GM12878 (cell line): ENCODE measurements around the gene AJM1.

Experiments
- PAX8 ChIP-seq: fragments of 450-650 bp; IDR thresholded peaks from 2 replicates; pipeline ENCODE4 v1.6.1; 2017; ENCODE audit warnings: mild to moderate bottlenecking, moderate library complexity
- POLR2A ChIP-seq: IDR thresholded peaks from 2 replicates; pipeline ENCODE4 v1.6.1; 2011; ENCODE audit warnings: low read depth, mild to moderate bottlenecking, low read length
- POLR2AphosphoS5 ChIP-seq: IDR thresholded peaks from 2 replicates; pipeline ENCODE4 v1.6.1; 2011; ENCODE audit warnings: mild to moderate bottlenecking, low read length, inconsistent platforms
- TF ChIP-seq, protein P1 (sequence below), 3 experiments: IDR thresholded peaks in 2 of 3; conservative IDR thresholded peaks in 1 of 3; 2 replicates each; pipeline ENCODE4 v1.5.1; 2011; ENCODE audit warnings: low read depth in 3 of 3, low read length in 3 of 3, mild to moderate bottlenecking in 3 of 3, control low read depth in 2 of 3, moderate library complexity in 2 of 3, inconsistent platforms in 1 of 3, mixed read lengths in 1 of 3; ENCODE audit not compliant: control insufficient read depth in 2 of 3, insufficient read depth in 1 of 3; ENCODE audit errors: extremely low read depth in 1 of 3
- TF ChIP-seq, protein P2 (sequence below): fragments of 150-350 bp; IDR thresholded peaks from 2 replicates; pipeline ENCODE4 v1.6.1; 2016; ENCODE audit warnings: low read depth, low read length

- TF ChIP-seq, protein P1, sequence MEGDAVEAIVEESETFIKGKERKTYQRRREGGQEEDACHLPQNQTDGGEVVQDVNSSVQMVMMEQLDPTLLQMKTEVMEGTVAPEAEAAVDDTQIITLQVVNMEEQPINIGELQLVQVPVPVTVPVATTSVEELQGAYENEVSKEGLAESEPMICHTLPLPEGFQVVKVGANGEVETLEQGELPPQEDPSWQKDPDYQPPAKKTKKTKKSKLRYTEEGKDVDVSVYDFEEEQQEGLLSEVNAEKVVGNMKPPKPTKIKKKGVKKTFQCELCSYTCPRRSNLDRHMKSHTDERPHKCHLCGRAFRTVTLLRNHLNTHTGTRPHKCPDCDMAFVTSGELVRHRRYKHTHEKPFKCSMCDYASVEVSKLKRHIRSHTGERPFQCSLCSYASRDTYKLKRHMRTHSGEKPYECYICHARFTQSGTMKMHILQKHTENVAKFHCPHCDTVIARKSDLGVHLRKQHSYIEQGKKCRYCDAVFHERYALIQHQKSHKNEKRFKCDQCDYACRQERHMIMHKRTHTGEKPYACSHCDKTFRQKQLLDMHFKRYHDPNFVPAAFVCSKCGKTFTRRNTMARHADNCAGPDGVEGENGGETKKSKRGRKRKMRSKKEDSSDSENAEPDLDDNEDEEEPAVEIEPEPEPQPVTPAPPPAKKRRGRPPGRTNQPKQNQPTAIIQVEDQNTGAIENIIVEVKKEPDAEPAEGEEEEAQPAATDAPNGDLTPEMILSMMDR (IDR thresholded peaks at IDR 0.05 in 2 of 3, conservative IDR thresholded peaks at IDR 0.05 in 1 of 3; ENCODE audit: control insufficient read depth in 2 of 3, extremely low read depth in 1 of 3, insufficient read depth in 1 of 3, low read depth in 3 of 3, low read length in 3 of 3): no peak
- no peak for TF ChIP-seq PAX8
- TF ChIP-seq POLR2AphosphoS5: no peak
- TF ChIP-seq, protein P2, sequence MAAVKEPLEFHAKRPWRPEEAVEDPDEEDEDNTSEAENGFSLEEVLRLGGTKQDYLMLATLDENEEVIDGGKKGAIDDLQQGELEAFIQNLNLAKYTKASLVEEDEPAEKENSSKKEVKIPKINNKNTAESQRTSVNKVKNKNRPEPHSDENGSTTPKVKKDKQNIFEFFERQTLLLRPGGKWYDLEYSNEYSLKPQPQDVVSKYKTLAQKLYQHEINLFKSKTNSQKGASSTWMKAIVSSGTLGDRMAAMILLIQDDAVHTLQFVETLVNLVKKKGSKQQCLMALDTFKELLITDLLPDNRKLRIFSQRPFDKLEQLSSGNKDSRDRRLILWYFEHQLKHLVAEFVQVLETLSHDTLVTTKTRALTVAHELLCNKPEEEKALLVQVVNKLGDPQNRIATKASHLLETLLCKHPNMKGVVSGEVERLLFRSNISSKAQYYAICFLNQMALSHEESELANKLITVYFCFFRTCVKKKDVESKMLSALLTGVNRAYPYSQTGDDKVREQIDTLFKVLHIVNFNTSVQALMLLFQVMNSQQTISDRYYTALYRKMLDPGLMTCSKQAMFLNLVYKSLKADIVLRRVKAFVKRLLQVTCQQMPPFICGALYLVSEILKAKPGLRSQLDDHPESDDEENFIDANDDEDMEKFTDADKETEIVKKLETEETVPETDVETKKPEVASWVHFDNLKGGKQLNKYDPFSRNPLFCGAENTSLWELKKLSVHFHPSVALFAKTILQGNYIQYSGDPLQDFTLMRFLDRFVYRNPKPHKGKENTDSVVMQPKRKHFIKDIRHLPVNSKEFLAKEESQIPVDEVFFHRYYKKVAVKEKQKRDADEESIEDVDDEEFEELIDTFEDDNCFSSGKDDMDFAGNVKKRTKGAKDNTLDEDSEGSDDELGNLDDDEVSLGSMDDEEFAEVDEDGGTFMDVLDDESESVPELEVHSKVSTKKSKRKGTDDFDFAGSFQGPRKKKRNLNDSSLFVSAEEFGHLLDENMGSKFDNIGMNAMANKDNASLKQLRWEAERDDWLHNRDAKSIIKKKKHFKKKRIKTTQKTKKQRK: no peak
- TF ChIP-seq POLR2A: no peak
These were observed 6.2 kb downstream of the AJM1 start for GRCh38 chr9:136848393-136849037.
